Measurements from ENCODE around the gene TSR1. TPM values are rescaled to one million over a fixed set of nuclear protein-coding genes. Genes with fewer than 3 reads are reported as not detected.

TSR1 gene
- 10 to 100 TPM; 76.7 to 94.1 (median 84.7) TPM for total RNA-seq

DNA sequence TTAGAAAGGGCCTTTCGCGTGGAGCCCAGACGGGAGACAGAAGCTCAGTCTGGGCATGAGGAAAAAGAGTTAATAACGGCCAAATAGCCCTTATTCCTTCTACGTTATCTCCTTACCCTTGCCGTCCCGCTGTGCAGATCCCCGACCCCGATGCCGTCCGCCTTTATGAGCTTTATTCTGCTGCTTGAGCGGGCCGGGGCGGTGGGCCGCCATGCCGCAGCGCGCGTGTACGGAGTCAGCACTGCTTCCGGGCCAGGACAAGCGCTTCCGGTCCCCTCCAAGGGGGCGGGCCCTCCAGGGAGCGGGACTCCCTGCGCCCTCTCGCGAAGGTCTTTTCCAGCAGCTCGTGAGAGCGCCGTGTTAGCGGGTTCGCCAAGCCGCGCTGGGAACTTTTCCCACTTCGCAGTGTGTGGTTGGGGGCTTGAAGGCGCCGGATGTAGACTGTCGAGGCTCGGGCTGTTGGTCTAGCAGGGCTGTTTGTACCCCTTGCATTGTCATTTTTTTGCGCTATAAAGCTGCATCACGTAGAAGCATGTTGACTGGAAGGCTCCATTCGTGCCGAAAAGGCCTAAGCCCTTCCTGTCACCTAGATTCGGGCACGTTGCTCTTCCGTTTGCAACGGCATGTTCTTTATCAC is at the start of gene TSR1:
Gene TSR1, minus strand, starts transcription at position 243 of the 637 bp plus-strand sequence. Its CDS starts 30 bp downstream, at position 213.
- no peaks in the 10 kb centered on the region for H3K27me3 ChIP-seq
- intact Hi-C loops (cut with DNase I; ENCODE audit: low total_unique reads) = loop anchor here (2.0 to 5.0 kb wide), 3 partner anchors 16 to 284 kb away; partner anchors contain the start of gene MNT

DNA sequence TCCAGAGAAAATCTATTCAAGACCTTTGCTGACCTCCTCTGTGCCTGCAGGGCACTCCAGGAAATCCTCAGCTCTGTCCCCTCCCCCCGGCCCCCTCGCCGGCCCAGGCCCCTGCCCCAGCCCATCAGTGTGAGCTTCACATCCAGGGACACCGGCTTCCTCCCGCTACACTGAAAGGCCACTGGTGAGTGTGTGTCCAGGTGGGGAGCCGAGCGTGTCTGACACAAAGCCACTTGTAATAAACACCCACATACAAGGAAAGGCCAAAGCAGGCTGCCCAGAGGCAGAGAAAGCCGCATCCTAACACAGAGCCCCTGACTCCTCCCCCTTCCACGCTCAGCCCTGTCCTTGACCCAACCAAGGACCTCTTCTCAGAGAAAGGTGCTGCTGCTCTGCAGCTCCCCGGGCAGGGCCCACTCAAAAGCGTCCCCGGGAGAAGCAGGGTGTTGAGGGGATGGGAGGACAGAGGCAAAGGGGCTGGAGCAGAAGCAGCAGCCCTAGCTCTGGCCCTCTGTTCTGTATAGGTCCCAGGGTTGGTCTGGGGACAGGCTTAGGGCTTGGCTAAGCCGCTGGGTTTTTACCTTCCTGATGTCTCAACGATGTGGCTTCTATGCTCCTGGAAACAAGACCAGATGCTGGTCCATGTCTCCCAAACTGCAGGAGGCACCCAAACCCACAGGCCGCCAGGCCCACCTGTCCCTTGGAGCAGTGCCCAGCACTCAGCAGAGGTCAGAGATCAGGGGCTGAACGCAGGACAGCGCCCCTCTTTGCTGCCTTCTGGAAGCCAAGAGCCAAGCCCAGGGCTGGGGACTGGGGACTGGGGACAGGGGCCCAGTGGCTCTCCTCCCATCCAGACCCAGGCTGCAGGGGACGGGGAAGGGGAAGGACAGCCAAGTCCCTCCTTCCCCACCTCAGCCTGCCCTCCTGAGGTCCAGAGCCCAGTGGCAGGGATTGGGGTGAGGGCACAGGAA is 49.3 kb upstream of the TSR1 start:
- Histone ChIP-seq H3K4me3 (no peak overlapping the region), H3K27ac (peak overlapping the region; percentile 84 to 93 (median 89)), H3K27me3 (no peaks in the 10 kb centered on the region), H3K4me1 (peaks cover 44 to 65% of the 10 kb centered on the region in 2 donors), H3K36me3 (no peaks in the 10 kb centered on the region), H3K9me3 (no peaks in the 10 kb centered on the region)
- intact Hi-C loops (cut with DNase I; ENCODE audit: low total_unique reads) (loop anchor here (2.0 kb wide), 1 partner anchor 17 kb away; no protein-coding TSS in a partner anchor), in situ Hi-C loops (cut with MboI; ENCODE audit: low sequenced_read_pairs in 4 of 4) (no loop called here)
- DNase-seq = no peak
- ATAC-seq = no peak
- no peak for TF ChIP-seq CTCF (IDR thresholded peaks at IDR 0.05 in 4 of 5, conservative IDR thresholded peaks at IDR 0.05 in 1 of 5)

More for the DNA sequence above, at the start of gene TSR1:
- peak; percentile 86 to 89 for DNase-seq
- Histone ChIP-seq H3K4me3 (peak within 1 kb of the TSS; percentile 71 to 90 (median 82)), H3K27ac (peak within 1 kb of the TSS; percentile 87 to 94 (median 92)), H3K9me3 (no peaks in the 10 kb centered on the region), H3K4me1 (peaks cover 14 to 27% of the 10 kb centered on the region in 2 donors), H3K36me3 (peaks cover 6 to 40% of the 10 kb centered on the region in 2 donors)
- ATAC-seq = peak; percentile 85 to 88
- in situ Hi-C loops (cut with MboI; ENCODE audit: low sequenced_read_pairs in 4 of 4) = no loop called here
- TF ChIP-seq POLR2A (IDR thresholded peaks at IDR 0.05) (peak; percentile 91), CTCF (IDR thresholded peaks at IDR 0.05 in 4 of 5, conservative IDR thresholded peaks at IDR 0.05 in 1 of 5) (peak in 2 of 5 experiments; percentile 35)

DNA sequence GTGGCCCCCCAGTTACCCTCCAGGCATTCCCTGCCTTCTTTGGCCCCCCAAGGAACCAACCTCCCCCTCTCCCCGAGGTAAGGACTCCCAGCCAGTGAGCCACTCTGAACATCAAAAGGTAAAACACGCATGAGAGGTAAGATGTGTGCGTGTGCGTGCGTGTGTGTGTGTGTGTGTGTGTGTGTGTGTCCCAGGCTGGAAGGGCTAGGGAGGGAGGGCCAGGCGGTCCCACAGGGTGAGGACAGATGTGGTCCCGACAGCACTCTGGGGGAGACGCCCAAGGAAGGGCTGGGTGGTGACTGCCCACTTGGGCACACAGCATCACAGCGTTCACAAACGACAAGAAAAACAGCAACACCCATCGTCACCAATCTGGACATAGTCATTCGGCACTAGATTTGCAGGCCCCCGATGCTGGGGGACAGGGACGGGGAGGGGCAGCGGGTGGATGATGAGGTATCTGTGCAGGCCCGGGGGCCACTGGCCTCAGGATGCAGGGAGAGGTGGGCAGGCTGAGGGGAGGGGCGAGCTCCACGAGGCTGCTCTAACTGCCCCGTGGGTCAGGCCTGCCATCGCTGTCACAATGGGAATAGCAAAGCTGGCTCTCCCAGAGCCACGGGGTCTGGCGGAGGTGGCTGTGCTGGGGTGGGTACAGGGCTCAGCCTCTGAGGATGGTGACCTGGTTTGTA is 48.3 kb upstream of the TSR1 start:
- TF ChIP-seq CTCF (IDR thresholded peaks at IDR 0.05 in 4 of 5, conservative IDR thresholded peaks at IDR 0.05 in 1 of 5) = no peak
- TF ChIP-seq POLR2A (IDR thresholded peaks at IDR 0.05) = no peak
- in situ Hi-C loops (cut with MboI; ENCODE audit: low sequenced_read_pairs in 4 of 4) = loop anchor here in 1 of 4 donors (5.0 kb wide), 1 partner anchor 33 kb away; no protein-coding TSS in a partner anchor
- H3K9me3 ChIP-seq = no peaks in the 10 kb centered on the region
- peak overlapping the region; percentile 84 to 93 (median 89) for H3K27ac ChIP-seq
- intact Hi-C loops (cut with DNase I; ENCODE audit: low total_unique reads) = loop anchor here (2.0 to 5.0 kb wide), 2 partner anchors 18 to 323 kb away; no protein-coding TSS in a partner anchor
- no peaks in the 10 kb centered on the region for H3K27me3 ChIP-seq
- no peak for ATAC-seq
- H3K4me3 ChIP-seq = no peak overlapping the region
- peaks cover 38 to 56% of the 10 kb centered on the region in 2 donors for H3K4me1 ChIP-seq
- peaks cover 0 to 7% of the 10 kb centered on the region in 2 donors for H3K36me3 ChIP-seq
- DNase-seq = no peak

- Histone ChIP-seq H3K27me3 (no peaks in the 10 kb centered on the region), H3K27ac (peak overlapping the region; percentile 84 to 93 (median 89)), H3K4me1 (peaks cover 31 to 48% of the 10 kb centered on the region in 2 donors), H3K9me3 (no peaks in the 10 kb centered on the region), H3K36me3 (peaks cover 0 to 10% of the 10 kb centered on the region in 2 donors), H3K4me3 (no peak overlapping the region)
- in situ Hi-C loops (cut with MboI; ENCODE audit: low sequenced_read_pairs in 4 of 4) = loop anchor here in 1 of 4 donors (5.0 kb wide), 1 partner anchor 34 kb away; no protein-coding TSS in a partner anchor
- no peak for TF ChIP-seq CTCF (IDR thresholded peaks at IDR 0.05 in 4 of 5, conservative IDR thresholded peaks at IDR 0.05 in 1 of 5)
- TF ChIP-seq POLR2A (IDR thresholded peaks at IDR 0.05) = peak; percentile 29 to 52
- ATAC-seq = peak; percentile 86 to 90
- intact Hi-C loops (cut with DNase I; ENCODE audit: low total_unique reads) = loop anchor here (2.0 to 5.0 kb wide), 2 partner anchors 19 to 324 kb away; no protein-coding TSS in a partner anchor
- peak; percentile 79 to 84 for DNase-seq
Observed at GRCh38 chr17:2383628-2384167, 47.4 kb upstream of the TSR1 start.
